8988T (cell line): Measurements from ENCODE around the gene RIIAD1.
"Not testable (repeated sequence)": the region's sequence is repeated elsewhere in the genome, so short reads cannot be mapped to it uniquely, and the experiment has no call there.

Source experiments
- DNase-seq: peaks from one replicate; pipeline ENCODE4 v3.0.0; 2011

Gene RIIAD1

DNA sequence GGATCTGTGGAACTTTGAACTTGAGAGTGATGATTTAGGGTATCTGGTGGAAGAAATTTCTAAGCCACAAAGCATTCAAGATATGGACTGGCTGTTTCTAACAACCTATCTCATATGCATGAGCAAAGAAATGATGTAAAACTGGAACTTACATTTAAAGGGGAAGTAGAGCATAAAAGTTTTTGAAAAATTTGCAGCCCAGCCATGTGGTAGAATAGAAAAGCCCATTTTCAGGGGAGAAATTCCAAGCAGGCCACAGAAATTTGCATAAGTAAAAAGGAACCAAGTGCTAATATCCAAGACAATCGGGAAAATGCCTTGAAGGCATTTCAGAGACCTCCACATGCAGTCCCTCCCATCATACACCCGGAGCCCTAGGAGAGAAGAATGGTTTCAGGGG, 15.7 kb downstream of the RIIAD1 start:
- DNase-seq = no peak

DNA sequence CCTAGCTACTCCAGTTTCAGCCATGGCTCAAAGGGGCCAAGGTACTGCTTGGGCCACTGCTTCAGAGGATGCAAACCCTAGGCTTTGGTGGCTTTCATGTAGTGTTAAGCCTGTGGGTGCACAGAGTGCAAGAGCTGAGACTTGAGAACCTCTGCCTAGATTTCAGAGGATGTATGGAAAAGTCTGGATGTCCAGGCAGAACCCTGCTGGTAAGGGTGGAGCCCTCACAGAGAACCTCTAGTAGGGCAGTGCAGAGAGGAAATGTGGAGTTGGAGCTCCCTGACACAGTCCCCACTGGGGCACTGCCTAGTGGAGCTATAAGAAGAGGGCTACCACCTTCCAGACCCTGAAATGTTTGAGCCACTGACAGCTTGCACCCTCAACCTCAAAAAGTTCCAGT, 16.2 kb downstream of the RIIAD1 start:
- DNase-seq = no peak

DNA sequence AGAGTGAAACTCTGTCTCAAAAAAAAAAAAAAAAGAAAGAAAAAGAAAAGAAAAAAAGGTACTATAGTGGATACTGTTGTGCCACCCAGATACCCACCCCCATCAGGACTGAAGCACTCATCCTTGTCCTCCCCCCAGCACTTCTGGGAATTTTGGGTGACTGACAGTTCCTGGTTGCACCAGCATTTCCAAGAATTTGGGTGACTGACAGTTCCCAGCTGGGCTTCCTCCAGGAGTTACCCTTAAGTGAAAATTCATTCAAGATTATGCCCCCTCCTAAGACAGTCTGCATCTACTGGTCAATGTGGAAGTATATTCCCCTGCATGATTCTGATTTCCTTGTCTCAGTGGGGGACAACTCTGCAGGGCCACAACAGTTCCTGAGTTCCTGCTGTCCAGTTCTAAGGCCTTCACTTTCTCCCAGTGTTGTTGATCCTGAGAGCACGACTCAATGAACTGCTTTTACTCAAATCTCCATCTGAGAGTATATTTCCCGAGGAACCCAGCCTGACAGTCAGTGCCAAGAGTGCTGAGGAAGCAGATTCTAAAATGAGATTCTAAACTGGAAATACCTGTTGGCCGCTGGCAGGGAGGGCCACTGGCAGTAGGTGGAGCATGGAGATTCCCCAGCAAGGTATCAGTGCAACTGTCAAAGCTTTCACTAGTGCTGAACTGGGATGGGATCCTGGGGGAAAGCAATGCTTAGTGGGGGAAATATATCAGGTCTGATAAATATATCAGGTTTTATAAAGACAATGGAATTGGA, 18.5 kb downstream of the RIIAD1 start:
- no peak for DNase-seq

DNA sequence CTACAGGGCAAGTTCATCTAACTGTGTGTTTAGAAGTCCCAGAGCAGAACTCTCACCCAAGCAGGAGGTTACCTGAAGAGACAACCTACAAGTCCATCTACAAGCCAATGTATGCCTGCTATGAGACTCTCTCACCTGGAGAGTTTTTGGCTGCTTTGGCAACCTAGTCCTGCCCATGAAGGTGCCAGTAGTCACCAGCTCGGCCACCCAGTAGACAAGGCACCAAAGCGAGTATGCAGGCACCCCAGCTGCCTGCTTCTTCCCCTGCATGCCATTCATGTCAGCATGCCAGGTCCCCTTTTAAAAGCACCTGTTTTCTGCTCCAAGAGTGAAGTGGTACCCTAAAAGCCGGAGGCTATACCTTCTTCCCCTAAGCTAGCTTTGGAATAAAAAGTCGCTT, 20.2 kb downstream of the RIIAD1 start:
- no peak for DNase-seq

DNA sequence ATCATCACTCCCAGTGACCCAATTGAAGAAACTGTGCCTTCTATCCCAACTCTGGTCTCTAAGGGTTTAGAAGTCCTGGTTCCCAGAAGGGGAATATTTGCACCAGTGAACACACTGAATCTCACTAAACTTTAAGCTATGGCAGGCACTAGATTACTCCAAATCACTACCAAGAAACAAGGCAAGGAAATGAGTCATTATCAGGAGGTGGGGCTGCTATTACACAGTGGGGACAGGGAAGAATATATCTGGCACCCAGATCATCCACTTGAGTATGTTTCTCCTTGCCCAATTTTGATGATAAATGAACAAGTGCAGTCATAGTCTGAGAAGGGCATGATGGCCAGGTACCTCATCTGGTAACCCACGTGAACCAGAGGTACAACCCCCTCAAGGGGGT, 35.0 kb downstream of the RIIAD1 start:
- no peak for DNase-seq

DNA sequence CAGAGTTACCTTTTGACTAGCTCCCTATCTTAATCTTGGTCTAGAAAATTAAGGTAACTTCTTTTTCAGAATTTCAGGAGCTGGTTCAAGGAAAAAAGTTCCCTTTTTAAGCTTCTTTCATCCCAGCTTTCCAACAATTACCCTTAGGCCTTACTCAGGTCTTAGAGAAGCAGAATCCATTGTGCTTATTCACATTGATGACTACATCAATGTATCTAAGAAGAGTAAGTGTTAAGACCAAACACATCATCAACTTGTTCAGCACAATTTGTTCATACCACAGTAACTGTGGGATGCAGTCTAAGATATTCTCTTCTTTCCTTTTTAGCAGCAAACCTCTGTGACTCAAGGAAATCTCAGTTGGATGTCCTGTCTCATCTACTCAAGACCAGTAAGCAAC, 37.9 kb downstream of the RIIAD1 start:
- no peak for DNase-seq

DNA sequence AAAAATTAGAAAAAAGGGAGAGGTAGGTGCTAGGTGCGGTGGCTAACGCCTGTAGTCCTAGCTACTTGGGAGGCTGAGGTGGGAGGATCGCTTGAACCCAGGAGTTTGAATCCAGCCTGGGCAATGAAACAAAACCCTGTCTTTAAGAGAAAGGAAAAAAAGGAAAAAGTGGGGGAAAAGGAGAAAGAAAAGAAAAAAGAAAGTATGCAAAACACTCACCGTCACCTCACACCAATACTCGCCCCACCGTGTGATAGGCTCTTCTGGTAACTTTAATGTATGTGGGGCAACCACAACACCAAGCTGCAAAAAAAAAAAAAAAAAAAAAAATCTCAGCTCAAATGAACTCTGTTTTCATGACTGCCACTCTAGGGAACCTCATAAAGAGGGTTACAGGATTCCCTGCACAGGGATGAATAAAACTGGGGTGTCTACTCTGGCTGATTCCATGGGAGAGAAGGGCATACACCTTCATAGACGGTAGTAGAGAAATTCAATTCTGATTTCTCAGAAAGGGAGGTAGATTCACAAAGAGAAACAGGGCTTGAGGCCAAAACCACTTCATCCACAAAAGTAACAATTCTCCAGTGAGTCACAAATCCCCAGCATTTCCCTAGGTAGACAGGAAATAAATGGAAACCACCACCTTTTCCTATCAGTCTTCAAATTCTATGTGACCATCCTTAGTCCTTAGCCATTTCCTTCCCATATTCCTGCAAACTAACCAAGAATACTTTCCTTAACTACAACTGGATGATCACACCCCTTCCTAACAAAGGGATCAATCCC, 39.5 kb downstream of the RIIAD1 start:
- no peak for DNase-seq

DNA sequence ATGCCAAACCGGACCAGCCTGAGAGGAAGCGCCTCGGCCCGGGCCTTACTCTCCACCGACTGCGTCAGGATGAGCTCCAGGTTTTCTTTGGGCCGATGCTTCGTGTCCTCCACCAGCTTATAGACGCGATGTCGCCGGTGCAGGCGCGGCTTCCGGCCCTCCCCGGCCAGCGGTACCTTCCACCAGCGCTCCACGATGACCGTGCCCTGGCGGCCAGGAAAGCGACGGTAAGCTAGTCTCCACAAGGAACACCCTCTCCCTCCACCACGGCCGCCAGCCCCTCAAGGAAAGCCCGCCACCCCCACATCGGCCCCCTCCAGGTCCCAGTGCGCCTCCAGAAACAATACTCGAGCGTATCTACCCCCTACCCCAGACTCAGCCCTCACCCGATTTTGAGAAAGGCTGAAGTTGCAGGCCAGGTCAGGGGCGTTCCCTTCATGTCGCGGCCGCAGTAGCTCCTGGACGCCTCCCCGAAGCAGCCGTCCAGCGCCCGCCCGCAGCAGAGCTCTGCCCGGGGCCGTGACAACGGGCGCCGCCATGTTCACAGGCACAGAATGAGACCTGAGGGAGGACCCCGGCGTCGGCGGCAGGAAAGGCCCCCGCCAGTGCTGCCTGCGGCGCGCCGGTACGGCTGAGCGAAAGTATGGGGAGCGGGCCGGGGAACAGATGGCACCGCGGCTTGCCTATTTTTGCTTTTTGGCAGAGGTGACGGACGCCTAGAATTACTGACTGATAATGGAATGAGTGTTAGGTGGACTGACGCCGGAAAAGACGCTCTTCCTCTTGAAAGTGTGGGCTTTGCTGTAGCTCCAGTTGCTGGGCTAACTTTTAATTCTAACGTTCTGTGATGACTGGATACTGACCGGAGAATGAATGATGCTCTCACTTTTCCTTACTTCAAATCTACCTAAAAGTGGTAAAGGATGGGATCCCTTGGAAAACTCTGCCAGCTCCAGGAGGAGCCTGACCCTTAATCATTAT, 41.9 kb downstream of the RIIAD1 start, which contains the start of gene MRPL9:
MRPL9 (minus strand) TSS at position 556 of the 981 bp plus-strand sequence; CDS start at position 539, 17 bp downstream.
- DNase-seq = peak; percentile 93

DNA sequence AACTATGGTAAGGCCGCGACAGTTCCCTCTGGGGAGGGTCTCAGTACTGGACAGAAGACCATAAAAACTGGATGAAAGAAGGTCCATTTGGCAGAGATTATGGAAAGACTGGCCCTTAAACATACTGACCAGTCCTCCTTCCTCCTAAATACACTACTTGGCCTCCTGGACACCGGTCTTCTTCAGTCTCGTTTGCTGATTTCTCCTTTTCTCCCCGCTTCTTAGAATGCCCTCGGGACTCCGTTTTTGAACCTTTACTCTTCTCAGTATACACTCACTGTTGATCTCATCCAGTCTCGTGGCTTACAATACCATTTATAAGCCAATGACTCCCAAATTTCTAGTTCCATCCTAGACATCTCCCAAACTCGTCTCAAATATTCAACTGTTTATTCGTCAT, 42.7 kb downstream of the RIIAD1 start:
- no peak for DNase-seq

DNA sequence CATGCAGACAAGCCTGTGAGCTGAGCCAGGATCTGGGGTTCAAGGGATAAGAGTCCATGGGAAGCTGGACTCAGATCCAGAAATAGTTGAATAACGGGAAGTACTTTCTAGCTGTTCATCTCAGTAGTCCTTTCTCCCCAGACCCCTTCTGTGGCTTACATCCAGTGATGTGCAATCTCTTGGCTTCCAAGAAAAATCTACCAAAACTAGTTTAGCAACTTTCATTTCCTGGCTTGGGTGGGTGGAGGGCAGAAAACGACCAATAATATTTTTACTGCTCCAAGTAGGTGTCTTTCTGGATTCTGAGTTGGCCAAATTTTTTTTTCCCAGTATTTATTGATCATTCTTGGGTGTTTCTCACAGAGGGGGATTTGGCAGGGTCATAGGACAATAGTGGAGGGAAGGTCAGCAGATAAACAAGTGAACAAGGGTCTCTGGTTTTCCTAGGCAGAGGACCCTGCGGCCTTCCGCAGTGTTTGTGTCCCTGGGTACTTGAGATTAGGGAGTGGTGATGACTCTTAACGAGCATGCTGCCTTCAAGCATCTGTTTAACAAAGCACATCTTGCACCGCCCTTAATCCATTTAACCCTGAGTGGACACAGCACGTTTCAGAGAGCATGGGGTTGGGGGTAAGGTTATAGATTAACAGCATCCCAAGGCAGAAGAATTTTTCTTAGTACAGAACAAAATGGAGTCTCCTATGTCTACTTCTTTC, 47.2 kb downstream of the RIIAD1 start:
- not testable (repeated sequence) for DNase-seq

DNA sequence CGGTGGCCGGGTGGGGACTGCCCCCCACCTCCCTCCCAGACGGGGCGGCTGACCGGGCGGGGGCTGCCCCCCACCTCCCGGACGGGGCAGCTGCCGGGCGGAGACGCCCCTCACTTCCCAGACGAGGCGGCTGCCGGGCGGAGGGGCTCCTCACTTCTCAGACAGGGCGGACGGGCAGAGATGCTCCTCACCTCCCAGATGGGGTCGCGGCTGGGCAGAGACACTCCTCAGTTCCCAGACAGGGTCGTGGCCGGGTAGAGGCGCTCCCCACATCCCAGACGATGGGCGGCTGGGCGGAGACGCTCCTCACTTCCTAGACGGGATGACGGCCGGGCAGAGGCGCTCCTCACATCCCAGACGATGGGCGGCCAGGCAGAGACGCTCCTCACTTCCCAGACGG, 47.9 kb downstream of the RIIAD1 start:
- not testable (repeated sequence) for DNase-seq

DNA sequence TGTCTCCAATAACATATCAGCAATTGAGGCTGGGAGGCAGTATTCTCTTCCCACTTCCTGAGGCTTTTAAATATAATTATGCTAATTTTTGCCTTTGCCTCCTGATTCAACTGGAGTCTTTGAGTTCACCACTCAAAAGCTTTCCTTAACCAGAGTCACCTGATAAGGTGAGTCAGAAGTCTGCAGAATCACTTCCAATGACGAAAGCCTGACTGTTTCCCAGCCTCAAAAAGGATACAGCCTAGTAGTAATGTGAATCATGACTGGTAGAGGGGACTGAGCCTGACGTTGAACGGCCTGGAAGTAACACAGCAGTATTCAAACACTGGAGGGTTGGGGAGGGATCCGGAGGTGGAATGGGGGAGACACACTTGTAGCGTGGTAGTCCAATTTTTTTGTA, 52.4 kb downstream of the RIIAD1 start:
- no peak for DNase-seq

DNA sequence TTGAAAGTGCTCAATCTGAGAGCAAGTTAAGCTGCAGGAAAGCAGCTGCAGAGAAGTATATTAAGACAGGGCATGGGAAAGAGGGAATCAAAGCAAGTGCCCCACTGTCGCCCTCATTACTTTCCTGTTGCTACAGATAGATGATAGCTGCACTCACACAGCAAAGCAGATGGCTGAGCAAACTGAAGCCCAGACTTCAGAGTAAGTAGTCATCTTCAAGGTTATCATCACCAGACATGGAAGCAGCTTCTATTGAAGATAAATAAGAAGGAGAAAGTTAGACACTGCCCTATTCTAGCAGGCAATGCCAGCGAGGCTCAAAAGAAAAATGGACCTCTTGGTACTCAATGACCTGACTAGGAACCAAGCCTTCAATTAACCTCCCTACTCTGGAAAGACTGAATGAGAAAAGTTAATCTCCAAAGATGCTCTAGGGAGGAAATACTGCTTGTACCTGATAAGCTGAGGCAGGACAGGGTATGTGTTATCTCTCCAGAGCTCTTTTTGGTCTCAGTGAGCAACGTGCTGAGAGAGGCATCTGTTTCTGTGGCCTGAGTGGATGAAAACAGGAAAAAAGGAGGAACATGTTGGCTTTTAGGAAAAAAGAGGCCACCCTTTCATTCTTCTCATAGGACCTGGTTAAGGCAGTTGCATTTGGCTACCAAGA, 53.1 kb downstream of the RIIAD1 start:
- no peak for DNase-seq

DNA sequence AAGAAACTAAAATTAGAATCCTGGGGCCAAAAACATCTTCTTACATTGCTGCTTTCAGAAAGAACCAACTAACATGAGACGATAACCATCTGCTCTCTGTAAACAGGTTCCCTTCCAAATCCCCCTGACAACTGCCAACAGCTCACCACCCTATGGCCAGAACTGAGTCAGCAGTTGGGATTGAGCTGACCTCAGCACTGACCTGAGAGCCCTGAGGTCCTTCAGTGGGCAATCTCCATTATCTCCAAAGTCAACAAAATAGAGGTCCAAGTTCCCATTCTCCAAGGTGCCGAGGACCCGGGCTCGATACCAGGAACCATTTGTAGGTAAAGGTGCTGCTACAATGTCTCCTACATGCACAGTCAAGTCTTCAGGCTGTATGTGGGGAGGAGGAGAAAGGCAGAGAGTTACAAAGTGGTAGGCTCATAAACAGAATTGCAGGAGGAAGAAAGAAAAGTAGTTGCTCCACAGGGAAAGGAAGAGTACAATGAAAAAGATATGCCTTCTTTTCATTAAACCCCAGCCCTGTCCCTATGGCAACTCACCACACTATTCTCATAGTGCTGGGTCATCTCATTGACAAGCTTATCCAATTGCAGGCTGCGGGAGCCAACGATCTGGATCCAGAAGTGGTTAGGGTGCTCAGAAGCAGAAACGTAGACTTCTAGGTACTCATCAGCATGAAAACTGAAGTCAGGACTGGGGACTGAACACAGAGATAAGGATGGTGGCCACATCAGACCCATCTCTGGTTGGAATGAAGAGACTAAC, 54.8 kb downstream of the RIIAD1 start:
- DNase-seq = no peak

DNA sequence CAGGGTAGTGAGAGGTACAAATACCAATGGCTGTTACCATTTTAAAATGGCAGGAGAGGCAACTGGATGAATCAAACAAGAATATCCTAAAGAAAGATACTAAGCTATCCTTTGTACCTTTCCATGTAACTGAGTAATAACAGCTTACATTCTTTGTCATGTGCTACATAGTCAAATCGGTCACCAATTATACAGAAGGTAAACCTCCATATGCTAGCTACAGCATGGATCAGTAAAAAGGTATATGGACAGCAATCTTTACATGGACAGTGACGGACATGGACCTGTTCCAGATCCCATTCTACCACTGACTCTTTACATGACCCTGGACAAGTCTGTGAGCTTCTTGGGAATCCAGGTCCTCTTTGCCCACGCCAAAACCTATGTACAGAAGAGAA, 55.3 kb downstream of the RIIAD1 start:
- no peak for DNase-seq

DNA sequence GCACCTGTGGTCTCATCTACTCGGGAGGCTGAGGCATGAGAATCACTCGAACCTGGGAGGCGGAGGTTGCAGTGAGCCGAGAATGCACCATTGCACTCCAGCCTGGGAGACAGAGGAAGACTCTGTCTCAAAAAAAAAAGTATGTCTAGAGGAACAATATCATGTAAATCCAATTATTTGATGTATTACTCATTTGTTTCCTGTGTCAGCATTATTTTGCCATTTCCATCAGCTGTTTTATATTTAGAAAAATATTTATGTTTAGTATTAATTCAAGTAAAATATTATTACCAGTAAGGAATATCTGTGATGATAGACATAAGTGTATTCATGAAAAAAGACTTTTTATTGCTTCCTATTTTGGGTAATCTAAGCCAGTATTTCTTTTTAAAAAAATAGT, 56.0 kb downstream of the RIIAD1 start:
- DNase-seq = no peak
